GM21367 (cell line): Measurements from ENCODE around the gene ITGAV.

Experiments used
- ATAC-seq: cut with Tn5 transposase; IDR thresholded peaks from one replicate; pipeline ENCODE4 v1.9.1; 2021; ENCODE audit not compliant: unreplicated experiment

ITGAV gene

DNA sequence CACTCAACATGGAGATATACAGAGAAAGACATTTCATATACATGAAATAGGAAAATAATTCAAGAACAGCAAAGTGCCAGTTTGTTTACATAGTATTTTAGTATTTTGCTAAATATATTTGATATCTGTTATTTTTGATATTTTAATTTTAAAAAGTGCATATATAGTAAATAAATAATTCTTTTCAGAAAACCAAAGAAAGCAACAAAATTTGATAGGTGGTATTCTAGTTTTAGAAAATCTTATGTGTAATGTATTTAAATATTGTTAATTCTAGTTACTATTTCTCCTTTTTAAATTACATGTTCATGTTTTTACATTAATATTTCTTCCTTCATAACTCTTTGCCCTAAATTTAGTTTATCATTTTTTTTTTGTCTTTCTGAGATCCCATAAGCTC lies 69.5 kb downstream of the ITGAV start:
- ATAC-seq: no peak

DNA sequence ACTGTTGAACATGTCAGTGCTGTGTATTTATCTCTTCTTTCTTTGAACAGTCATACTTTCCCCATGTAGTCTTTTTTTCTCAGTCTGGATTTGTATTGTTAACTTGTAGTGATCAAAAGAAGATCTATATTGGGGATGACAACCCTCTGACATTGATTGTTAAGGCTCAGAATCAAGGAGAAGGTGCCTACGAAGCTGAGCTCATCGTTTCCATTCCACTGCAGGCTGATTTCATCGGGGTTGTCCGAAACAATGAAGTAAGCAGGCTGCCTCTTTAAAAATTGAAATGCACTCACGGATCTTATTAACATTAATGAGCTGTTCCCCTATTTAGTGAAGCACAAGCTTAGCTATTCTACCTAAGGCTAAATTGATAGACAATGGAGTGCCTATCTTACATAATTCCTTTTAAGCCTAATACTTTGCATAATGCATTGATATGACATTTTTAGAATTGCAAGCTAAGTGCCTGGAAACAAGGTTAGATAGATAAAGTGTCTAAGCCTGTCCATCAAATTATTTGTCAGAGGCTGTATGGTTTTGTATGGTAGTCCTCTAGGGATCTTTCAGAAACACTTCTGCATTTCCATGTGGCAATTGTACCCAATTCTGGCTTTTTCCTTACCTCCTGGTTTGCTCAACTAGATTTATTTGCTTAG lies 74.7 kb downstream of the ITGAV start:
- ATAC-seq: no peak

- no peak for ATAC-seq
These were observed 79.3 kb downstream of the ITGAV start for GRCh38 chr2:186669146-186669545.

GRCh38 chr2:186670831-186671230 lies 81.0 kb downstream of the ITGAV start:
- no peak for ATAC-seq

- ATAC-seq: no peak
These were observed 85.5 kb downstream of the ITGAV start for GRCh38 chr2:186675380-186675779.

DNA sequence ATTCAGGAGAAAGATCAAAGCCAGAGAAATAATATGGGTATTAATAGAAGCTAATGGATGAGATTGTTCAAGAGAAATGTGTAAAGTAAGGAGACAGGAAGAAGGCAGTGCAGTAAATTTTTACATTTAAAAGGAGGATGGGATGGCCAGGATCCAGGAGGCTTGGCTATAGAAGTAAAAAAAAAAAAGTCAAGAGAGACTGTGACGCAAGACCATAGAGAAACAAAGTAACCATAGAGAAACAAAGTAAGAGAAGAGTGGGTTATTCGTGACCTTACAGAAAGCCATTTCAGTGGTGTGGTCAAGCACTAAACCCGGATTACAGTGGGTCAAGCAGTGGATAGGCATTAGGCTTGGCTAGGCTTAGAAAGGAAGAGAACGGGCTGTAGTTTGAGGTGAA lies 93.5 kb downstream of the ITGAV start:
- no peak for ATAC-seq

GRCh38 chr2:186687807-186688211 lies 98.0 kb downstream of the ITGAV start:
- ATAC-seq: no peak

GRCh38 chr2:186688813-186689212 lies 99.0 kb downstream of the ITGAV start:
- no peak for ATAC-seq

- ATAC-seq: no peak
These were observed 100.9 kb downstream of the ITGAV start for GRCh38 chr2:186690786-186691185.

- ATAC-seq: no peak
These were observed 101.4 kb downstream of the ITGAV start for GRCh38 chr2:186691231-186691630.

- ATAC-seq: no peak
These were observed 102.0 kb downstream of the ITGAV start for GRCh38 chr2:186691900-186692299.

GRCh38 chr2:186693446-186693832 lies 103.6 kb downstream of the ITGAV start:
- ATAC-seq: no peak

- ATAC-seq: no peak
These were observed 105.4 kb downstream of the ITGAV start for GRCh38 chr2:186695081-186695756.

DNA sequence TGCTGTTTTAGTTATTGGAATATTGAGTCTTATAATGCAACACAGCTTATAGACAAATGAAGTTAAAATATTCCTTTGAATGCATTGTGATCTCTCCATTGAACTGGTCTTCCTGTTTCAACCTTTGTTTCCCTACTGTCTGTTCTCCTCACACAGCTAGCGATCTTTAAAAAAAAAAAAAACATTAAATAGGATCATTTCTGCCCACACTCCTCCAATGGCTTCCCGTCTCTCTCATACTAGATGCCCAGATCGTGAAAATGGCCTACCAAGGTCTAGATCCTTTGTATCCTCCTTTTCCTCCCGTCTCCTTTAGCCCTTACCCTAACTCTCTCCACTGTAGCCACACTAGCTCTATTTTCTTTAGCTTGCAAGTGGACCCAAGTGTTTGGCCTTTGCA lies 106.4 kb downstream of the ITGAV start:
- no peak for ATAC-seq

DNA sequence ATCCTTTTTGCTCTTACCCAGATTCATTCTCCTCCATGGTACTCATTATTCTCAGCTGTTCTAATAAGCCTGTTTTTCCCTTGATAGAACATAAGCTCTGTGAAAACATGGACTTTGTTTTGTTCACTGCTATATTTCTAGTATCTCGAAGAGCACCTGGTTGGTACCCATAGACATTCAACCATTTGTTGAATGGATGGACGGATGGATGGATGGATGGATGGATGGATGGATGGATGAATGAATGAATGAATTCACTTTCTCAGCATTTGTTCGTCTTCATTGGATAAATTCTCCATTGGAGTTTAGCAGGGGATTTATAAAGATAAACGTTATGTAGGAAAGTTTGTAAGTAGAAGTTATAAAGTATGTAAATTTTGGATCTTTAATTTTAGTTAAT lies 106.9 kb downstream of the ITGAV start:
- no peak for ATAC-seq

DNA sequence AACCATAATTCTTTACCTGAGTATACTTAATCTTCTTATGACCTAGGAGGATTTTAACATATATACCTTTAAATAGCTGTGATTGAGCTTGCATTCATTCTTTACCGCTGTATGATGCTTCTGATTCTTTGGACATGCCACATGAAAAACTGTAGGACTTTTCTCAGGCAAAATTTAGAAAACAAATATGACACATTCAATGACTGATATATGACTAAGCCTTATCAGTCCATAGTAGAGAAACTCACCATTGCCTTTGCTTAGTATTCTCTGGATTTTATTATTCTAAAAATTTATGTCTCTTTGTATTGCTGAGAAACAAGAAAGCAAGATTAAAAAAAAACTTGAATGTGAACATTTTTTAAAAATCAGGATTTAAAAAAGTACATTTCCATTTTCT lies 107.7 kb downstream of the ITGAV start:
- ATAC-seq: no peak

DNA sequence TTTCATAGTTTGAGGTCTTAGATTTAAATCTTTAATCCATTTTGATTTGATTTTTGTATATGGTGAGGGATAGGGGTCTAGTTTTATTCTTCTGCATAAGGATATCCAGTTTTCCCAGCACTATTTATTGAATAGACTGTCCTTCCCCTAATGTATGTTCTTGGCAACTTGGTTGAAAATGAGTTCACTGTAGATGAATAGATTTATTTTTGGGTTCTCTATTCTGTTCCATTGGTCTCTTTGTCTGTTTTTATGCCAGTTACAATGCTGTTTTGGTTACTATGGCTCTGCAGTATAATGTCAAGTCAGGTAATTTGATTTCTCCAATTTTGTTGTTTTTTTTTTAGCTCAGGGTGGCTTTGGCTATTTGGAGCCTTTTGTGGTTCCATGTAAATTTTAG lies 109.9 kb downstream of the ITGAV start:
- no peak for ATAC-seq

DNA sequence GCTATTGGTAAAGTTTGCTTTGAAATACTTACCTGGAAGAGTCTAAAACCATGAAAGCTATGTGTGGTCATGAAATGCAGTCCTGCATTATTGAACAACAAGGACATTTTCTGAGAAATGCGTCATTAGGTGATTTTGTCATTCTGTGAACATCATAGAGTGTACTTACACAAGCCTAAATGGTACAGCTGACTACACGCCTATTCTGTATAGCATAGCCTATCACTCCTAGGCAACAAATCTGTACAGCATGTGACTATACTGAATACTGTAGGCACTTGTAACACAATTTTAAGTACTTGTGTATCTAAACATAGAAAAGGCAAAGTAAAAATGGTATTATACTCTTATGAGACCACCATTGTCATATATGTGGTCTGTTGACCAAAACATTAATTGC lies 112.2 kb downstream of the ITGAV start:
- no peak for ATAC-seq

DNA sequence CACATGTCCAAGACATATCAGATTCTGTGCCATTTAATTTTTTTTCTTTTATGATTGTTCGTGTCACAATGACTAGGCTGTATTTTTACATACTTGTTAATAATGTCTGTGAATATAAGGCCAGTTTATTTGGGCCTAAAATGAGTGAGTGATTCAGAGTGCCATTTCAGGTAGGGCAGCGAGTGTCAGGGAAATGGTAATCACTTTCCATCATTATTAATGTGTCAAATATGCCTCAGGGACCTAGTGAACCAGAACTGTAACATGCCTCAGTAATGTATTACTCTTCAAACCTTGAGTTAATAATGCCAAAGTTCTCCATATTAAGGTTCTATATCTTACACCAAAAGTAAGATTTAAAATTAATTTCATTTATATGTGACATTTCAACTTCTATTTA lies 112.6 kb downstream of the ITGAV start:
- no peak for ATAC-seq

- no peak for ATAC-seq
These were observed 115.0 kb downstream of the ITGAV start for GRCh38 chr2:186704897-186705296.

GRCh38 chr2:186709529-186710450 lies 119.9 kb downstream of the ITGAV start:
- no peak for ATAC-seq

- ATAC-seq: no peak
These were observed 123.8 kb downstream of the ITGAV start for GRCh38 chr2:186713691-186714090.
